ENCODE measurements around the gene PWWP2A. TPM values are rescaled to one million over a fixed set of nuclear protein-coding genes. Genes with fewer than 3 reads are reported as not detected.

The PWWP2A gene
- total and polyA plus RNA-seq, 10 of the 15 experiments (the other 5 are each of a cell fraction or from before 2014, with no cell fraction given), result 5.7 to 26.1 (median 17.7) TPM

GRCh38 chr5:160155017-160155750 lies 35.9 kb upstream of the PWWP2A start:
- H3K4me2 ChIP-seq (ENCODE audit: control insufficient read depth, insufficient read depth), result no peak overlapping the region
- FAIRE-seq (no peak), ATAC-seq (no peak), DNase-seq (ENCODE audit: low read depth, low spot score) (no peak)
- no peaks in the 10 kb centered on the region for H4K20me1 ChIP-seq (ENCODE audit: control insufficient read depth, insufficient read depth)
- H3K27ac ChIP-seq (ENCODE audit: control insufficient read depth, insufficient read depth), result no peak overlapping the region
- H2AFZ ChIP-seq (ENCODE audit: control insufficient read depth, low read depth, low read length), result no peak overlapping the region
- H3K9me3 ChIP-seq (replicated peaks; ENCODE audit: control insufficient read depth, insufficient read depth, low read length), result no peaks in the 10 kb centered on the region; the same call in 2 of the 3 replicates
- ChIA-PET SMC1A (ENCODE audit: uncharacterized antibody, unreplicated experiment) (interaction anchor here (0.7 kb wide), 1 partner anchor 168 kb away, joined by 3 read pairs; no protein-coding TSS in a partner anchor), POLR2A (no interaction called here), RAD21 (ENCODE audit: unreplicated experiment) (interaction anchor here (0.7 kb wide), 1 partner anchor 68 kb away, joined by 3 read pairs; no protein-coding TSS in a partner anchor), CTCF (interaction anchor here (1.0 kb wide), 1 partner anchor 74 kb away, joined by 3 read pairs; no protein-coding TSS in a partner anchor)
- H3K27me3 ChIP-seq (replicated peaks in 1 of 2; ENCODE audit: control insufficient read depth in 2 of 2, insufficient read depth in 2 of 2, low read length in 1 of 2), result no peaks in the 10 kb centered on the region
- no peaks in the 10 kb centered on the region for H3K36me3 ChIP-seq (ENCODE audit: control insufficient read depth in 2 of 2, insufficient read depth in 2 of 2, low read length in 1 of 2)
- TF ChIP-seq IRF4 (IDR thresholded peaks at IDR 0.05; ENCODE audit: low read depth, low read length) (no peak), NBN (IDR thresholded peaks at IDR 0.05) (no peak), TARDBP (IDR thresholded peaks at IDR 0.05; ENCODE audit: borderline replicate concordance) (no peak), RELB (IDR thresholded peaks at IDR 0.05; ENCODE audit: low read depth) (no peak), TCF7 (IDR thresholded peaks at IDR 0.05; ENCODE audit: borderline replicate concordance) (no peak), NFIC (IDR thresholded peaks at IDR 0.05; ENCODE audit: low read depth, low read length) (no peak), NR2C2 (IDR thresholded peaks at IDR 0.05; ENCODE audit: borderline replicate concordance, control insufficient read depth, insufficient read length, low read depth) (no peak), KDM1A (IDR thresholded peaks at IDR 0.05; ENCODE audit: borderline replicate concordance) (no peak), PML (IDR thresholded peaks at IDR 0.05; ENCODE audit: low read length) (no peak), RB1 (IDR thresholded peaks at IDR 0.05; ENCODE audit: borderline replicate concordance) (no peak), EED (IDR thresholded peaks at IDR 0.05; ENCODE audit: low read depth) (no peak), JUNB (IDR thresholded peaks at IDR 0.05) (no peak), CHD1 (IDR thresholded peaks at IDR 0.05; ENCODE audit: low read depth, low read length) (no peak), SMAD5 (IDR thresholded peaks at IDR 0.05; ENCODE audit: low read depth) (no peak), PKNOX1 (IDR thresholded peaks at IDR 0.05) (no peak), BMI1 (IDR thresholded peaks at IDR 0.05; ENCODE audit: borderline replicate concordance) (no peak)
- TF ChIP-seq, protein P1, sequence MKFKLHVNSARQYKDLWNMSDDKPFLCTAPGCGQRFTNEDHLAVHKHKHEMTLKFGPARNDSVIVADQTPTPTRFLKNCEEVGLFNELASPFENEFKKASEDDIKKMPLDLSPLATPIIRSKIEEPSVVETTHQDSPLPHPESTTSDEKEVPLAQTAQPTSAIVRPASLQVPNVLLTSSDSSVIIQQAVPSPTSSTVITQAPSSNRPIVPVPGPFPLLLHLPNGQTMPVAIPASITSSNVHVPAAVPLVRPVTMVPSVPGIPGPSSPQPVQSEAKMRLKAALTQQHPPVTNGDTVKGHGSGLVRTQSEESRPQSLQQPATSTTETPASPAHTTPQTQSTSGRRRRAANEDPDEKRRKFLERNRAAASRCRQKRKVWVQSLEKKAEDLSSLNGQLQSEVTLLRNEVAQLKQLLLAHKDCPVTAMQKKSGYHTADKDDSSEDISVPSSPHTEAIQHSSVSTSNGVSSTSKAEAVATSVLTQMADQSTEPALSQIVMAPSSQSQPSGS (IDR thresholded peaks at IDR 0.05; ENCODE audit: low read length), result no peak
- TF ChIP-seq, protein P2, sequence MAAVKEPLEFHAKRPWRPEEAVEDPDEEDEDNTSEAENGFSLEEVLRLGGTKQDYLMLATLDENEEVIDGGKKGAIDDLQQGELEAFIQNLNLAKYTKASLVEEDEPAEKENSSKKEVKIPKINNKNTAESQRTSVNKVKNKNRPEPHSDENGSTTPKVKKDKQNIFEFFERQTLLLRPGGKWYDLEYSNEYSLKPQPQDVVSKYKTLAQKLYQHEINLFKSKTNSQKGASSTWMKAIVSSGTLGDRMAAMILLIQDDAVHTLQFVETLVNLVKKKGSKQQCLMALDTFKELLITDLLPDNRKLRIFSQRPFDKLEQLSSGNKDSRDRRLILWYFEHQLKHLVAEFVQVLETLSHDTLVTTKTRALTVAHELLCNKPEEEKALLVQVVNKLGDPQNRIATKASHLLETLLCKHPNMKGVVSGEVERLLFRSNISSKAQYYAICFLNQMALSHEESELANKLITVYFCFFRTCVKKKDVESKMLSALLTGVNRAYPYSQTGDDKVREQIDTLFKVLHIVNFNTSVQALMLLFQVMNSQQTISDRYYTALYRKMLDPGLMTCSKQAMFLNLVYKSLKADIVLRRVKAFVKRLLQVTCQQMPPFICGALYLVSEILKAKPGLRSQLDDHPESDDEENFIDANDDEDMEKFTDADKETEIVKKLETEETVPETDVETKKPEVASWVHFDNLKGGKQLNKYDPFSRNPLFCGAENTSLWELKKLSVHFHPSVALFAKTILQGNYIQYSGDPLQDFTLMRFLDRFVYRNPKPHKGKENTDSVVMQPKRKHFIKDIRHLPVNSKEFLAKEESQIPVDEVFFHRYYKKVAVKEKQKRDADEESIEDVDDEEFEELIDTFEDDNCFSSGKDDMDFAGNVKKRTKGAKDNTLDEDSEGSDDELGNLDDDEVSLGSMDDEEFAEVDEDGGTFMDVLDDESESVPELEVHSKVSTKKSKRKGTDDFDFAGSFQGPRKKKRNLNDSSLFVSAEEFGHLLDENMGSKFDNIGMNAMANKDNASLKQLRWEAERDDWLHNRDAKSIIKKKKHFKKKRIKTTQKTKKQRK (IDR thresholded peaks at IDR 0.05; ENCODE audit: low read depth, low read length), result no peak
- no peaks in the 10 kb centered on the region for H3K79me2 ChIP-seq (ENCODE audit: control insufficient read depth, insufficient read depth, low read length)
- no TSS peak for BruUV-seq (replicated peaks)
- no peak overlapping the region for H3K4me3 ChIP-seq
- peaks cover 29% of the 10 kb centered on the region for H3K4me1 ChIP-seq (ENCODE audit: control insufficient read depth, insufficient read depth, low read length)
- H3K9ac ChIP-seq (ENCODE audit: control insufficient read depth, insufficient read depth, low read length), result no peak overlapping the region
- in situ Hi-C loops (cut with MboI), result no loop called here
- intact Hi-C loops (cut with micrococcal nuclease; ENCODE audit: unreplicated experiment), result no loop called here
- WGBS (ENCODE audit: insufficient coverage, insufficient replicate concordance, low lambda C conversion rate, missing lambda C conversion rate), result 90% methylated on average over 6 of the region's 6 CpGs

All from GM12878 (cell line).